HUES6 (cell line): ENCODE results near the gene YOD1.

Experiments used
- H3K27ac ChIP-seq: 2 replicates; pipeline ENCODE4 v1.7.0; 2013; ENCODE audit warnings: low read depth, mild to moderate bottlenecking, low read length, inconsistent platforms
- H3K27me3 ChIP-seq: 2 replicates; pipeline ENCODE4 v1.6.1; 2013; ENCODE audit warnings: low read length; ENCODE audit not compliant: control insufficient read depth, insufficient read depth
- H3K36me3 ChIP-seq: 2 replicates; pipeline ENCODE4 v1.6.1; 2013; ENCODE audit warnings: low read length; ENCODE audit not compliant: control insufficient read depth, insufficient read depth
- H3K4me1 ChIP-seq: 2 replicates; pipeline ENCODE4 v1.6.1; 2013; ENCODE audit warnings: low read length; ENCODE audit not compliant: control insufficient read depth, insufficient read depth
- H3K4me3 ChIP-seq: 2 replicates; pipeline ENCODE4 v1.5.1; 2013; ENCODE audit warnings: low read depth, low read length
- H3K9ac ChIP-seq: one replicate; pipeline ENCODE4 v1.6.1; 2013; ENCODE audit warnings: mild to moderate bottlenecking, low read length
- H3K9me3 ChIP-seq: 2 replicates; pipeline ENCODE4 v1.6.1; 2013; ENCODE audit warnings: low read depth, low read length; ENCODE audit not compliant: control insufficient read depth, insufficient read depth

YOD1 gene

GRCh38 chr1:207031632-207032264, 19.3 kb downstream of the YOD1 start:
- Histone ChIP-seq H3K4me3 (0 out of 2 replicates have a peak overlapping the region, but pooled peaks have one; percentile 1), H3K9me3 (no peaks in the 10 kb centered on the region), H3K4me1 (peaks cover 36% of the 10 kb centered on the region), H3K27ac (no peak overlapping the region), H3K9ac (no peak overlapping the region), H3K36me3 (no peaks in the 10 kb centered on the region), H3K27me3 (no peaks in the 10 kb centered on the region)

- Histone ChIP-seq H3K27ac (no peak overlapping the region), H3K4me3 (no peak overlapping the region), H3K9me3 (no peaks in the 10 kb centered on the region), H3K4me1 (peaks cover 36% of the 10 kb centered on the region), H3K27me3 (no peaks in the 10 kb centered on the region), H3K9ac (no peak overlapping the region), H3K36me3 (no peaks in the 10 kb centered on the region)
These were observed 20.0 kb downstream of the YOD1 start for GRCh38 chr1:207031016-207031415.

- Histone ChIP-seq H3K9ac (no peak overlapping the region), H3K9me3 (no peaks in the 10 kb centered on the region), H3K36me3 (no peaks in the 10 kb centered on the region), H3K27ac (no peak overlapping the region), H3K27me3 (no peaks in the 10 kb centered on the region), H3K4me3 (no peak overlapping the region), H3K4me1 (peaks cover 40% of the 10 kb centered on the region)
These were observed 20.4 kb downstream of the YOD1 start for GRCh38 chr1:207030522-207031009.

GRCh38 chr1:207029701-207030521, 21.1 kb downstream of the YOD1 start:
- Histone ChIP-seq H3K27me3 (no peaks in the 10 kb centered on the region), H3K36me3 (no peaks in the 10 kb centered on the region), H3K9me3 (no peaks in the 10 kb centered on the region), H3K9ac (no peak overlapping the region), H3K27ac (no peak overlapping the region), H3K4me1 (peaks cover 46% of the 10 kb centered on the region), H3K4me3 (no peak overlapping the region)

- Histone ChIP-seq H3K27ac (no peak overlapping the region), H3K4me1 (peaks cover 53% of the 10 kb centered on the region), H3K36me3 (no peaks in the 10 kb centered on the region), H3K4me3 (no peak overlapping the region), H3K27me3 (no peaks in the 10 kb centered on the region), H3K9ac (no peak overlapping the region), H3K9me3 (no peaks in the 10 kb centered on the region)
These were observed 21.9 kb downstream of the YOD1 start for GRCh38 chr1:207028884-207029650.

GRCh38 chr1:207027921-207028320, 23.1 kb downstream of the YOD1 start:
- H3K27me3 ChIP-seq, result no peaks in the 10 kb centered on the region
- H3K4me1 ChIP-seq, result peaks cover 50% of the 10 kb centered on the region
- H3K36me3 ChIP-seq, result no peaks in the 10 kb centered on the region
- no peak overlapping the region for H3K9ac ChIP-seq
- H3K4me3 ChIP-seq, result no peak overlapping the region
- no peak overlapping the region for H3K27ac ChIP-seq
- H3K9me3 ChIP-seq, result no peaks in the 10 kb centered on the region

GRCh38 chr1:207027206-207027777, 23.7 kb downstream of the YOD1 start:
- Histone ChIP-seq H3K4me1 (peaks cover 46% of the 10 kb centered on the region), H3K9me3 (no peaks in the 10 kb centered on the region), H3K27ac (no peak overlapping the region), H3K36me3 (no peaks in the 10 kb centered on the region), H3K4me3 (no peak overlapping the region), H3K27me3 (no peaks in the 10 kb centered on the region), H3K9ac (no peak overlapping the region)

- Histone ChIP-seq H3K4me1 (peaks cover 36% of the 10 kb centered on the region), H3K9ac (no peak overlapping the region)
These were observed 24.9 kb downstream of the YOD1 start for GRCh38 chr1:207026104-207026534.

GRCh38 chr1:207025146-207025880, 25.7 kb downstream of the YOD1 start:
- Histone ChIP-seq H3K4me3 (peak overlapping the region; percentile 15; the same call in 1 of the 2 replicates), H3K27ac (no peak overlapping the region), H3K27me3 (no peaks in the 10 kb centered on the region), H3K4me1 (peaks cover 27% of the 10 kb centered on the region), H3K9me3 (no peaks in the 10 kb centered on the region), H3K9ac (no peak overlapping the region), H3K36me3 (no peaks in the 10 kb centered on the region)

More at GRCh38 chr1:207026104-207026534, 24.9 kb downstream of the YOD1 start:
- H3K9me3 ChIP-seq, result no peaks in the 10 kb centered on the region
- no peak overlapping the region for H3K4me3 ChIP-seq
- H3K27ac ChIP-seq, result no peak overlapping the region
- no peaks in the 10 kb centered on the region for H3K36me3 ChIP-seq
- no peaks in the 10 kb centered on the region for H3K27me3 ChIP-seq
